ENCODE measurements around the gene KCNH4.

The KCNH4 gene

GRCh38 chr17:42183741-42184711 lies 3.1 kb upstream of the KCNH4 start:
- TF ChIP-seq Cebpa-rat (IDR thresholded peaks at IDR 0.05) = no peak

GRCh38 chr17:42182927-42183734 lies 2.2 kb upstream of the KCNH4 start:
- Histone ChIP-seq H3K27ac (peak overlapping the region in 8 of 11 experiments; percentile 27 to 77 (median 66); a peak in 14 of 22 replicates), H3K4me3 (peak overlapping the region; percentile 47 to 73 (median 61))

More at GRCh38 chr17:42183741-42184711, 3.1 kb upstream of the KCNH4 start:
- Histone ChIP-seq H3K9ac (peak overlapping the region; percentile 56 to 82 (median 75)), H3K36me3 (no peaks in the 10 kb centered on the region), H3K9me3 (replicated peaks in 1 of 11) (peaks cover 0 to 17% (median 3%) of the 10 kb centered on the region in 11 experiments; a peak in 5 of 22 replicates), H3K4me3 (peak overlapping the region; percentile 47 to 73 (median 61)), H3K27ac (peak overlapping the region; percentile 27 to 77 (median 58); a peak in 20 of 22 replicates), H3K4me1 (peaks cover 43 to 81% (median 64%) of the 10 kb centered on the region in 10 experiments), H3K4me2 (peak overlapping the region; percentile 82 to 97 (median 92)), H4K20me1 (peaks cover 0 to 8% (median 0%) of the 10 kb centered on the region in 11 experiments; a peak in 6 of 22 replicates), H3K27me3 (peaks cover 33 to 55% (median 43%) of the 10 kb centered on the region in 11 experiments)

GRCh38 chr17:42181851-42182207 lies 887 bp upstream of the KCNH4 start:
- Histone ChIP-seq H4K20me1 (peaks cover 0 to 13% (median 0%) of the 10 kb centered on the region in 11 experiments; a peak in 8 of 22 replicates), H3K36me3 (no peaks in the 10 kb centered on the region), H3K4me3 (peak overlapping the region in 3 of 10 experiments; percentile 49 to 66 (median 57); a peak in 1 of 20 replicates), H3K4me1 (peaks cover 39 to 85% (median 59%) of the 10 kb centered on the region in 10 experiments), H3K4me2 (peak overlapping the region; percentile 57 to 96 (median 79); a peak in 21 of 22 replicates), H3K27ac (no peak overlapping the region), H3K9me3 (replicated peaks in 1 of 11) (peaks cover 0 to 17% (median 3%) of the 10 kb centered on the region in 11 experiments; a peak in 5 of 22 replicates), H3K27me3 (peaks cover 34 to 72% (median 58%) of the 10 kb centered on the region in 11 experiments), H3K9ac (no peak overlapping the region)
- TF ChIP-seq Cebpa-rat (IDR thresholded peaks at IDR 0.05) = no peak

More at GRCh38 chr17:42182927-42183734, 2.2 kb upstream of the KCNH4 start:
- peaks cover 0 to 13% (median 0%) of the 10 kb centered on the region in 11 experiments; a peak in 8 of 22 replicates for H4K20me1 ChIP-seq
- peak overlapping the region; percentile 82 to 97 (median 92) for H3K4me2 ChIP-seq
- H3K36me3 ChIP-seq = no peaks in the 10 kb centered on the region
- peaks cover 0 to 17% (median 3%) of the 10 kb centered on the region in 11 experiments; a peak in 5 of 22 replicates for H3K9me3 ChIP-seq (replicated peaks in 1 of 11)
- TF ChIP-seq Cebpa-rat (IDR thresholded peaks at IDR 0.05) = no peak
- peak overlapping the region; percentile 56 to 82 (median 75) for H3K9ac ChIP-seq
- H3K4me1 ChIP-seq = peaks cover 39 to 86% (median 63%) of the 10 kb centered on the region in 10 experiments
- peaks cover 34 to 64% (median 51%) of the 10 kb centered on the region in 11 experiments for H3K27me3 ChIP-seq

- Histone ChIP-seq H3K9ac (peak overlapping the region in 5 of 11 experiments; percentile 6 to 58 (median 40); a peak in 5 of 22 replicates), H3K27me3 (peaks cover 34 to 72% (median 58%) of the 10 kb centered on the region in 11 experiments), H3K4me1 (peaks cover 35 to 71% (median 48%) of the 10 kb centered on the region in 10 experiments), H3K9me3 (replicated peaks in 1 of 11) (peaks cover 0 to 17% (median 3%) of the 10 kb centered on the region in 11 experiments; a peak in 5 of 22 replicates), H4K20me1 (peaks cover 0 to 13% (median 0%) of the 10 kb centered on the region in 11 experiments; a peak in 8 of 22 replicates), H3K4me3 (peak overlapping the region; percentile 44 to 66 (median 55); a peak in 18 of 20 replicates), H3K27ac (no peak overlapping the region), H3K4me2 (peak overlapping the region; percentile 57 to 96 (median 79)), H3K36me3 (no peaks in the 10 kb centered on the region)
- TF ChIP-seq Cebpa-rat (IDR thresholded peaks at IDR 0.05) = no peak
These were observed 476 bp downstream of the KCNH4 start for GRCh38 chr17:42180411-42180921.

- H3K27me3 ChIP-seq = peaks cover 34 to 72% (median 58%) of the 10 kb centered on the region in 11 experiments
- TF ChIP-seq Cebpa-rat (IDR thresholded peaks at IDR 0.05) = no peak
- peaks cover 0 to 17% (median 3%) of the 10 kb centered on the region in 11 experiments; a peak in 5 of 22 replicates for H3K9me3 ChIP-seq (replicated peaks in 1 of 11)
- H3K4me2 ChIP-seq = peak overlapping the region in 3 of 11 experiments; percentile 75 to 96 (median 88); a peak in 3 of 22 replicates
- H3K9ac ChIP-seq = no peak overlapping the region
- no peaks in the 10 kb centered on the region for H3K36me3 ChIP-seq
- no peak overlapping the region; a peak in 1 of 20 replicates for H3K4me3 ChIP-seq
- peaks cover 0 to 13% (median 0%) of the 10 kb centered on the region in 11 experiments; a peak in 8 of 22 replicates for H4K20me1 ChIP-seq
- peaks cover 33 to 66% (median 43%) of the 10 kb centered on the region in 10 experiments for H3K4me1 ChIP-seq
- no peak overlapping the region for H3K27ac ChIP-seq
These were observed 981 bp downstream of the KCNH4 start for GRCh38 chr17:42179911-42180410.

GRCh38 chr17:42179335-42179734 lies 1.6 kb downstream of the KCNH4 start:
- peaks cover 0 to 13% (median 0%) of the 10 kb centered on the region in 11 experiments; a peak in 8 of 22 replicates for H4K20me1 ChIP-seq
- H3K4me3 ChIP-seq = no peak overlapping the region
- peak overlapping the region in 4 of 11 experiments; percentile 37 to 75 (median 64); a peak in 6 of 22 replicates for H3K4me2 ChIP-seq
- H3K27ac ChIP-seq = no peak overlapping the region
- peaks cover 34 to 69% (median 58%) of the 10 kb centered on the region in 11 experiments for H3K27me3 ChIP-seq
- H3K36me3 ChIP-seq = no peaks in the 10 kb centered on the region
- peaks cover 0 to 17% (median 3%) of the 10 kb centered on the region in 11 experiments; a peak in 5 of 22 replicates for H3K9me3 ChIP-seq (replicated peaks in 1 of 11)
- TF ChIP-seq Cebpa-rat (IDR thresholded peaks at IDR 0.05) = no peak
- H3K9ac ChIP-seq = no peak overlapping the region
- H3K4me1 ChIP-seq = peaks cover 26 to 60% (median 39%) of the 10 kb centered on the region in 10 experiments

GRCh38 chr17:42178817-42179216 lies 2.1 kb downstream of the KCNH4 start:
- peaks cover 0 to 13% (median 0%) of the 10 kb centered on the region in 11 experiments; a peak in 8 of 22 replicates for H4K20me1 ChIP-seq

More at GRCh38 chr17:42178817-42179216, 2.1 kb downstream of the KCNH4 start:
- Histone ChIP-seq H3K27me3 (peaks cover 34 to 65% (median 58%) of the 10 kb centered on the region in 11 experiments), H3K9ac (no peak overlapping the region), H3K36me3 (no peaks in the 10 kb centered on the region), H3K27ac (no peak overlapping the region), H3K9me3 (replicated peaks in 1 of 11) (peaks cover 0 to 17% (median 3%) of the 10 kb centered on the region in 11 experiments; a peak in 5 of 22 replicates), H3K4me3 (no peak overlapping the region), H3K4me1 (peaks cover 25 to 56% (median 39%) of the 10 kb centered on the region in 10 experiments), H3K4me2 (peak overlapping the region in 5 of 11 experiments; percentile 33 to 75 (median 62); a peak in 10 of 22 replicates)
- no peak for TF ChIP-seq Cebpa-rat (IDR thresholded peaks at IDR 0.05)

All from BLaER1 treated with 17β-estradiol and CSF1 and Interleukin-3, amounts not matched to agents 10 nM and 100 nM (cell line).